ENCODE measurements around the gene KCNH5. TPM values are rescaled to one million over a fixed set of nuclear protein-coding genes. Genes with fewer than 3 reads are reported as not detected.

KCNH5 gene
- total RNA-seq, 1 experiment from 2014 or later = 1.4 TPM

GRCh38 chr14:62722406-62722805, 322.9 kb downstream of the KCNH5 start:
- Histone ChIP-seq H3K4me1 (replicated peaks; ENCODE audit: insufficient read depth) (no peaks in the 10 kb centered on the region), H3K79me2 (ENCODE audit: low read depth) (no peaks in the 10 kb centered on the region), H3K9me2 (ENCODE audit: insufficient read depth) (peaks cover 9% of the 10 kb centered on the region; the same call in 1 of the 2 replicates), H3F3A (ENCODE audit: insufficient read depth, low read depth) (no peaks in the 10 kb centered on the region), H3K9me3 (ENCODE audit: insufficient read depth, low read depth) (no peaks in the 10 kb centered on the region), H2AFZ (no peak overlapping the region), H4K20me1 (ENCODE audit: insufficient read depth) (no peaks in the 10 kb centered on the region), H3K27ac (no peak overlapping the region), H3K4me2 (no peak overlapping the region), H3K27me3 (ENCODE audit: insufficient read depth, low read depth) (no peaks in the 10 kb centered on the region), H3K4me3 (no peak overlapping the region), H3K36me3 (ENCODE audit: low read depth) (no peaks in the 10 kb centered on the region)
- no TSS peak for BruUV-seq (replicated peaks)
- CTCF ChIA-PET = no interaction called here
- intact Hi-C loops (cut with micrococcal nuclease; ENCODE audit: unreplicated experiment) = no loop called here
- POLR2A ChIA-PET (ENCODE audit: unreplicated experiment) = no interaction called here
- TF ChIP-seq CTCF (conservative IDR thresholded peaks at IDR 0.05) (no peak), EZH2 (IDR thresholded peaks at IDR 0.05; ENCODE audit: low read depth) (no peak)
- no peak for DNase-seq

- POLR2A ChIA-PET (ENCODE audit: unreplicated experiment) = no interaction called here
- H3K9me3 ChIP-seq (ENCODE audit: insufficient read depth, low read depth) = no peaks in the 10 kb centered on the region
- no peak for TF ChIP-seq CTCF (conservative IDR thresholded peaks at IDR 0.05)
- no peak for TF ChIP-seq EZH2 (IDR thresholded peaks at IDR 0.05; ENCODE audit: low read depth)
- DNase-seq = no peak
- H3K4me3 ChIP-seq = no peak overlapping the region
- BruUV-seq (replicated peaks) = no TSS peak
- H2AFZ ChIP-seq = no peak overlapping the region
- no peak overlapping the region for H3K4me2 ChIP-seq
- no peaks in the 10 kb centered on the region for H3K9me2 ChIP-seq (ENCODE audit: insufficient read depth)
- H3K36me3 ChIP-seq (ENCODE audit: low read depth) = no peaks in the 10 kb centered on the region
- no peaks in the 10 kb centered on the region for H3F3A ChIP-seq (ENCODE audit: insufficient read depth, low read depth)
- H3K27ac ChIP-seq = no peak overlapping the region
- no peaks in the 10 kb centered on the region for H3K79me2 ChIP-seq (ENCODE audit: low read depth)
- intact Hi-C loops (cut with micrococcal nuclease; ENCODE audit: unreplicated experiment) = no loop called here
- no peaks in the 10 kb centered on the region for H4K20me1 ChIP-seq (ENCODE audit: insufficient read depth)
- H3K4me1 ChIP-seq (replicated peaks; ENCODE audit: insufficient read depth) = no peaks in the 10 kb centered on the region
- H3K27me3 ChIP-seq (ENCODE audit: insufficient read depth, low read depth) = no peaks in the 10 kb centered on the region
- CTCF ChIA-PET = no interaction called here
These were observed 326.6 kb downstream of the KCNH5 start for GRCh38 chr14:62718629-62719028.

- no TSS peak for BruUV-seq (replicated peaks)
- DNase-seq = no peak
- Histone ChIP-seq H3K4me3 (no peak overlapping the region), H3F3A (ENCODE audit: insufficient read depth, low read depth) (no peaks in the 10 kb centered on the region), H3K9me2 (ENCODE audit: insufficient read depth) (no peaks in the 10 kb centered on the region; the same call in 1 of the 2 replicates), H3K9me3 (ENCODE audit: insufficient read depth, low read depth) (no peaks in the 10 kb centered on the region), H2AFZ (no peak overlapping the region), H4K20me1 (ENCODE audit: insufficient read depth) (no peaks in the 10 kb centered on the region), H3K4me2 (no peak overlapping the region), H3K27me3 (ENCODE audit: insufficient read depth, low read depth) (no peaks in the 10 kb centered on the region), H3K79me2 (ENCODE audit: low read depth) (no peaks in the 10 kb centered on the region), H3K36me3 (ENCODE audit: low read depth) (no peaks in the 10 kb centered on the region), H3K27ac (no peak overlapping the region), H3K4me1 (replicated peaks; ENCODE audit: insufficient read depth) (no peaks in the 10 kb centered on the region)
- intact Hi-C loops (cut with micrococcal nuclease; ENCODE audit: unreplicated experiment) = no loop called here
- ChIA-PET POLR2A (ENCODE audit: unreplicated experiment) (no interaction called here), CTCF (no interaction called here)
- no peak for TF ChIP-seq EZH2 (IDR thresholded peaks at IDR 0.05; ENCODE audit: low read depth)
- TF ChIP-seq CTCF (conservative IDR thresholded peaks at IDR 0.05) = no peak
These were observed 333.8 kb downstream of the KCNH5 start for GRCh38 chr14:62711351-62712023.
